SJSA1 (cell line): ENCODE data around the gene PCDHB3. TPM values are rescaled to one million over a fixed set of nuclear protein-coding genes. Genes with fewer than 3 reads are reported as not detected.
"Not testable (repeated sequence)": the region's sequence is repeated elsewhere in the genome, so short reads cannot be mapped to it uniquely, and the experiment has no call there.

Experiments
- DNase-seq, 2 experiments: peaks; one replicate each; pipeline ENCODE4 v3.0.0-alpha.2; 2015 to 2020; ENCODE audit warnings: low spot score in 2 of 2, low read depth in 1 of 2
- H3K27ac ChIP-seq: fragments of 250-450 bp; sonication (Bioruptor Pico); 2 replicates; pipeline ENCODE4 v1.5.1; 2020; ENCODE audit warnings: mild to moderate bottlenecking, moderate library complexity
- H3K27me3 ChIP-seq: fragments of 250-450 bp; sonication (Bioruptor Pico); replicated peaks from 2 replicates; pipeline ENCODE4 v1.5.1; 2020; ENCODE audit warnings: mild to moderate bottlenecking, moderate library complexity
- H3K36me3 ChIP-seq: fragments of 250-450 bp; sonication (Bioruptor Pico); 2 replicates; pipeline ENCODE4 v1.5.1; 2020; ENCODE audit warnings: mild to moderate bottlenecking
- H3K4me1 ChIP-seq: fragments of 250-450 bp; sonication (Bioruptor Pico); replicated peaks from 2 replicates; pipeline ENCODE4 v1.6.1; 2021; ENCODE audit warnings: mild to moderate bottlenecking
- H3K4me3 ChIP-seq: fragments of 250-450 bp; sonication (Bioruptor Pico); 2 replicates; pipeline ENCODE4 v1.5.1; 2020; ENCODE audit warnings: mild to moderate bottlenecking
- H3K9me3 ChIP-seq: fragments of 250-450 bp; sonication (Bioruptor Pico); replicated peaks from 2 replicates; pipeline ENCODE4 v1.5.1; 2020; ENCODE audit warnings: mild to moderate bottlenecking
- total RNA-seq: library from RNA; depleted of rRNA; stranded (reverse); fragments of >200 nt; shearing (Covaris generic); gene quantifications from 2 replicates; pipeline ENCODE4 v1.2.3, GENCODE V29; 2014; rRNA removed

The PCDHB3 gene
- total RNA-seq, 1 experiment from 2014 or later = 0.37 TPM

- H3K4me1 ChIP-seq, H3K27ac ChIP-seq, H3K4me3 ChIP-seq, H3K36me3 ChIP-seq, H3K27me3 ChIP-seq, DNase-seq: not testable (repeated sequence)
- peaks cover 26% of the 10 kb centered on the region for H3K9me3 ChIP-seq
Observed at GRCh38 chr5:141152096-141152495, 51.8 kb downstream of the PCDHB3 start.

Other genes with a start within 250 kb of the PCDHB3 start
- gene PCDHA10, start 244.6 kb upstream of the PCDHB3 start, total RNA-seq = not detected in 2 replicates
- not detected in 2 replicates for gene PCDHA11, start 231.5 kb upstream of the PCDHB3 start, total RNA-seq
- gene PCDHA12, start 225.2 kb upstream of the PCDHB3 start, total RNA-seq = not detected in 2 replicates
- not detected in 2 replicates for gene PCDHA13, start 218.3 kb upstream of the PCDHB3 start, total RNA-seq
- 0.28 TPM in 1 of 2 replicates, not detected in the other for gene PCDHAC1, start 174.2 kb upstream of the PCDHB3 start, total RNA-seq
- 0.03 TPM in 1 of 2 replicates, not detected in the other for gene PCDHAC2, start 134.0 kb upstream of the PCDHB3 start, total RNA-seq
- not detected in 2 replicates for gene PCDHB1, start 49.1 kb upstream of the PCDHB3 start, total RNA-seq
- gene PCDHB2, start 5.9 kb upstream of the PCDHB3 start, total RNA-seq = 5.4 and 7.6 TPM in 2 replicates
- 0.32 TPM in 1 of 2 replicates, not detected in the other for gene PCDHB4, start 21.3 kb downstream of the PCDHB3 start, total RNA-seq
- gene PCDHB5, start 34.7 kb downstream of the PCDHB3 start, total RNA-seq = 25.2 and 27.3 TPM in 2 replicates
- gene PCDHB6, start 49.6 kb downstream of the PCDHB3 start, total RNA-seq = 0.29 and 0.50 TPM in 2 replicates
- gene PCDHB7, start 72.2 kb downstream of the PCDHB3 start, total RNA-seq = 0.85 and 0.87 TPM in 2 replicates
- gene PCDHB8, start 77.3 kb downstream of the PCDHB3 start, total RNA-seq = 0.75 and 1.8 TPM in 2 replicates
- gene PCDHB16, start 81.9 kb downstream of the PCDHB3 start, total RNA-seq = 11.9 and 16.3 TPM in 2 replicates
- 2.7 and 3.8 TPM in 2 replicates for gene PCDHB9, start 86.7 kb downstream of the PCDHB3 start, total RNA-seq
- gene PCDHB10, start 91.9 kb downstream of the PCDHB3 start, total RNA-seq = 3.3 and 4.7 TPM in 2 replicates
- 0.34 TPM in 1 of 2 replicates, not detected in the other for gene PCDHB11, start 99.2 kb downstream of the PCDHB3 start, total RNA-seq
- 1.8 and 6.2 TPM in 2 replicates for gene PCDHB12, start 108.2 kb downstream of the PCDHB3 start, total RNA-seq
- 1.3 and 1.7 TPM in 2 replicates for gene PCDHB13, start 113.4 kb downstream of the PCDHB3 start, total RNA-seq
- 18.6 and 28.4 TPM in 2 replicates for gene PCDHB14, start 122.9 kb downstream of the PCDHB3 start, total RNA-seq
- 0.74 and 1.0 TPM in 2 replicates for gene PCDHB15, start 144.9 kb downstream of the PCDHB3 start, total RNA-seq
- 0.11 and 0.75 TPM in 2 replicates for gene SLC25A2, start 203.6 kb downstream of the PCDHB3 start, total RNA-seq
- gene TAF7, start 220.3 kb downstream of the PCDHB3 start, total RNA-seq = 147 and 154 TPM in 2 replicates
- gene PCDHGA1, start 230.0 kb downstream of the PCDHB3 start, total RNA-seq = 2.2 and 3.1 TPM in 2 replicates
- gene PCDHGA2, start 238.3 kb downstream of the PCDHB3 start, total RNA-seq = 1.2 and 2.1 TPM in 2 replicates
- gene PCDHGA3, start 243.4 kb downstream of the PCDHB3 start, total RNA-seq = 0.26 TPM in 1 of 2 replicates, not detected in the other
- gene PCDHGB1, start 249.6 kb downstream of the PCDHB3 start, total RNA-seq = 0.79 TPM in 1 of 2 replicates, not detected in the other